GM21381 (cell line): ENCODE results near the gene RC3H2.
"Not testable (repeated sequence)": the region's sequence is repeated elsewhere in the genome, so short reads cannot be mapped to it uniquely, and the experiment has no call there.

ENCODE experiments used
- ATAC-seq: cut with Tn5 transposase; IDR thresholded peaks from one replicate; pipeline ENCODE4 v1.9.1; 2021; ENCODE audit warnings: mild to moderate bottlenecking, moderate library complexity; ENCODE audit not compliant: unreplicated experiment

Gene RC3H2

GRCh38 chr9:122810306-122810946 is 94.7 kb downstream of the RC3H2 start:
- peak; percentile 84 for ATAC-seq

GRCh38 chr9:122809261-122809660 is 95.9 kb downstream of the RC3H2 start:
- ATAC-seq, result not testable (repeated sequence)

- no peak for ATAC-seq
Observed at GRCh38 chr9:122808141-122808540, 97.0 kb downstream of the RC3H2 start.

- no peak for ATAC-seq
Observed at GRCh38 chr9:122807271-122807900, 97.8 kb downstream of the RC3H2 start.

GRCh38 chr9:122806661-122807060 is 98.5 kb downstream of the RC3H2 start:
- ATAC-seq, result no peak

- no peak for ATAC-seq
Observed at GRCh38 chr9:122800066-122801060, 104.8 kb downstream of the RC3H2 start, which contains the start of gene OR1K1. OR1K1 (plus strand) TSS chr9:122800123; CDS start chr9:122800123, 0 bp downstream.

GRCh38 chr9:122797316-122798063 is 107.7 kb downstream of the RC3H2 start:
- ATAC-seq, result no peak
